Body of pancreas (tissue), 4 donors: ENCODE measurements around the gene FRRS1.

Experiments
- CTCF ChIP-seq, 7 experiments: fragments of 450-650 bp in 4 of 7; fragments of 200-600 bp in 3 of 7; sonication (generic) in 3 of 7; IDR thresholded peaks; one replicate each; pipeline ENCODE4 v1.5.1; 2016 to 2019; ENCODE audit warnings: antibody characterized with exemption in 7 of 7
- POLR2A ChIP-seq, 3 donors: fragments of 450-650 bp; IDR thresholded peaks; one replicate each; pipeline ENCODE4 v1.6.1; 2016; ENCODE audit warnings: antibody characterized with exemption in 3 of 3, mild to moderate bottlenecking in 2 of 3

- TF ChIP-seq CTCF (IDR thresholded peaks at IDR 0.05) (no peak), POLR2A (IDR thresholded peaks at IDR 0.05) (no peak)
These were observed 40.0 kb downstream of the FRRS1 start for GRCh38 chr1:99726407-99726806.
